GM21367 (cell line): ENCODE results near the gene DDX17.
"Not testable (repeated sequence)": the region's sequence is repeated elsewhere in the genome, so short reads cannot be mapped to it uniquely, and the experiment has no call there.

Experiments used
- ATAC-seq: cut with Tn5 transposase; IDR thresholded peaks from one replicate; pipeline ENCODE4 v1.9.1; 2021; ENCODE audit not compliant: unreplicated experiment

The DDX17 gene

DNA sequence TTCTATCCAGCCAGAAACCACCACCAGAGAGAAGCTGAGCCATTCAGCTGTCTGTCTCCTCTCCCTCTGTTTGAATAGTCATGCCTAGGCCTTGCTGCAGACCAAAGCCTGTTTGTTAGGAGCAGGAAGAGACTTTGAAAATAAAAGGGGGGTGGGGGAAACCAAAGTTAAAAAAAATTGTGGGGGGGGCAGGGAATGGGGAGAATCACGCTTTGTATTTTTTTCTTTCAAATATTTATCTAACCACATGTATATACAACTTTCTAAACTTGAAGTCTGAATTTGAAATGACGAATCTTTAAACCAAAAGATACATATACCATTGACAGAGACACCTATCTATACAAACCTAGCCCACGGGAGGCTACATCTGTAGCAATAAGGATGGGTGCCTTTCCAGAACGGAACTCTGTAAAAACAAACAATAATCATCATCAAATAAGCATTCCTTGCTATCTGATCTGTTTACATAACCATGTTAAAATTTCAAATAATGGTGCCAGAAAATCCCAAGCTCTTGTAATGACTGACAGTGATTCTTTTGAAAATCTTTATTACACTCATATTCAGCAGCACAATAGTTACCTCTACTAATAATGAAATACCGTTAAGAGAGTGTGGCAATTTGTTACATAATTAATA, 14.3 kb downstream of the DDX17 start:
- no peak for ATAC-seq

DNA sequence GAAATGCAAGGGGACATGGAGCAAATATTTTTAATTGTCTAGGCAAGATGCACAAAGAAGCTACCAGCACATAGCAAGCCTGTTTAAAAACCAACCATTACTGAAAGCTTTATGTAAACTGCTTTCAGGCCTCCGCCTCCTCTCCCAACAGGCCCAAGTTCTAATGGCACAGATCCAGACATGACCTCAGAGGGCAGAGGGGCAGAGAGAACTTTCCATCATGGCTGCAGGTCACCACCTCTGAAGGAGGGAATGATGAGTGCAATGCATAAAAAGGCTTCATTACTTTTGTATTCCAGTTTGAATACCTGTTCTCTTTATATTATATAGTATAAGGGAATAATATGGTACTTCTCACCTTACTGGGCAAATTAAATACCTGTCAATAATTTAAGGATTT, 15.2 kb downstream of the DDX17 start:
- no peak for ATAC-seq

GRCh38 chr22:38490475-38490874, 15.6 kb downstream of the DDX17 start:
- ATAC-seq: no peak

DNA sequence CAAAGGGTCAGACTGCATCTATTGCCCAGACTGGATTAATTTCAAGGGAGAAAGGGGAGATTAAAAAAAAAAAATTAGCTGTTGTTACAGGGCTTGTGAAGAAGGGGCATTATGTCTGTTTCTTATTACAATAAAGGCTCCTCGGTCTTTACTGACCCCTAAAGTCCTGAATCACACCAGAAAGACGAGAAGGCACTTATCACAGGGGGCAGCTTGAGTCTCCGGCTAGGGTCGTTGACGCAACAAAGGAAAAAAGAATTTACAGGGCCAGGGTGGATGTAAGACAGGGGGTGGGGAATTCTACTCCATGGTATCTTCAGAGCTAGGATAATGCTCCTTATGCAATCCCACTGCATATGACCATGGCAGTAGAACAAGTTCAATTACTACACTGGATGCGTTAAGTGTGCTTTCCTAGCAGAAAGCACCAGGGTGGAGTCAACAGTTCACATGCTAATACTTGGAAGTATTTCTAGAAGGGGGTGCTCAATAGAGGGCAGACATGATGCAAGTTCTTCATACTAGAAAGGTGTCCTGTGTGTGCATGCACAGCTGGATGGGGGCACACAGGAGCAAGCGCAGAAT, 16.5 kb downstream of the DDX17 start:
- ATAC-seq: no peak

- ATAC-seq: no peak
These were observed 17.0 kb downstream of the DDX17 start for GRCh38 chr22:38489142-38489541.

DNA sequence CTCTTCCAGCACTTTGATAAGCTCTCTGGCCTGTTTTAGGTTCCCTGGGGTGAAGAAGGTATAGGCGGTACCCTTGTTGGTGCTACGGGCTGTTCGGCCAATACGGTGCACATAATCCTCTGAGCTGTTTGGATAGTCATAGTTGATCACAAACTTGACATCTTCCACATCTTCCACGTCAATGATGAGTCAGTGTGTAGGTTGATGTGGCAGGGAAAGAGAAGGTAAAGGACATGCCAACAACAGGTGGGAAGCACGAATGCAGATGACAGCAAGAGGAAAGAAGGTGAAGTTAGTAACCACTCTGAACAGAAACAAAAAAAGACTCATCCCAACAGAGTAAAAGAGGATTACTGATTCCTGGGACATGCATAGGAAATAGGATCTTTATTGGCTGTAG, 18.2 kb downstream of the DDX17 start:
- ATAC-seq: no peak

GRCh38 chr22:38485783-38486182, 20.3 kb downstream of the DDX17 start:
- ATAC-seq: no peak

- no peak for ATAC-seq
These were observed 21.9 kb downstream of the DDX17 start for GRCh38 chr22:38484244-38484643.

- no peak for ATAC-seq
These were observed 23.3 kb downstream of the DDX17 start for GRCh38 chr22:38482662-38483308.

- no peak for ATAC-seq
These were observed 24.2 kb downstream of the DDX17 start for GRCh38 chr22:38481871-38482332.

GRCh38 chr22:38481162-38481870, 24.8 kb downstream of the DDX17 start:
- ATAC-seq: no peak

- no peak for ATAC-seq
These were observed 26.8 kb downstream of the DDX17 start for GRCh38 chr22:38479096-38479837.

DNA sequence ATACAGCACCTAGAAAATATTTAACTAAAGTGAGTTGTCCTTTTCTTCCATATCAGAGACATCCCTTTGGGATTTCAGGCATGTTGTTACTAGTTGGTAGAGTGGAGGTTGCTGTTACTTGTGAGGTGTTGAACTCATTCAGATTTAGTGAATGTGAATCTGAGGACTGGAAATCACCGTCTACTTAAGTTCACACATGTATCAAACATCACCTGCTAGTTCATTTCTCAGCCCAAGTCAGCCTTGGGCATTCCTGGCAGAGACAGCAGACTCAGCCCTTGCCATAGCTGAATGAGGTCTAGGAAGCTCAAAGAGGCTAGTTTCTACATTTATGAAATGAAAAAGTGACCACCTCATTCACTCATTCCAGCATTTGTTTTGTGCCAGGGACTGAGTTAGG, 28.5 kb downstream of the DDX17 start:
- no peak for ATAC-seq

- no peak for ATAC-seq
These were observed 32.0 kb downstream of the DDX17 start for GRCh38 chr22:38474003-38474607.

DNA sequence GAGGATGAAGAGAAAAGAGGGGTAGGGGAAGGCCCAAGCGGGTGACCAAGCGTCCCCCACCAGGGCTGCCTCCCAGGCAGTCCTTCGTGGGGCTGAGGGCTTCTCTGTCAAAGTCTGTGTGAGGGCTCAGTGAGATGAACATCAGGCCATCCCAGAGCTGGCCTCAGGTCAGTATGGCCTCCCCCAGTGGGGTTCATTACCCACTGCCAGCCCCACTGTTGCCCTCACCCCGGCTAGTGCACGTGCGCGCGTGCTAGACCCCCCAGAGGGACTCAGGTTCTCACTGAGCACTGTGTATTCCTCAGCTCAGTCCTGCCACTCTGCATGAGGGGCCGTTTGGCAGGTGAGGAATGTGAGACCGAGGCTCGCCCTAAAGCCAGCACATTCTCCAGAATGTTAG, 34.9 kb downstream of the DDX17 start:
- ATAC-seq: no peak

DNA sequence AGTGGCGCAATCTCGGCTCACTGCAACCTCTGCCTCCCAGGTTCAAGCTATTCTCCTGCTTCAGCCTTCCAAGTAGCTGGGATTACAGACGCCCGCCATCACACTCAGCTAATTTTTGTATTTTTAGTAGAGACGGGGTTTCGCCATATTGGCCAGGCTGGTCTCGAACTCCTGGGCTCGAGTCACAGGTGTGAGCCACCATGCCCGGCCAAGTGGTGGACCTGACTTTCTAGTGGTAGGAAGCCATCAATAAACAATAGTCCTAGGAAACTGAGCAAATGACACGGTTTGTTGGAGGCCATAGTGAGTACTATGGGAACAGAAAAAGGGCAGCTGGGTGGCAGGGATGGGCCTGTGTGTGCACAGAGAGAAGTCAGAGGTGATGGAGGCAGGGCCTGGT, 35.9 kb downstream of the DDX17 start:
- not testable (repeated sequence) for ATAC-seq

- no peak for ATAC-seq
These were observed 36.8 kb downstream of the DDX17 start for GRCh38 chr22:38469306-38469781.

GRCh38 chr22:38468443-38469305, 37.4 kb downstream of the DDX17 start:
- no peak for ATAC-seq

- ATAC-seq: no peak
These were observed 38.1 kb downstream of the DDX17 start, which contains the start of gene KDELR3 for GRCh38 chr22:38467904-38468442. TSS of gene KDELR3 (plus strand) at chr22:38468096. CDS start at chr22:38468234, 138 bp downstream.
